Parathyroid adenoma (tissue), 2 donors: ENCODE results near the gene NYAP1.
A peak's percentile ranks its signal among the peaks of the same experiment; 100 is the strongest.

Experiments used
- H2AFZ ChIP-seq: fragments of 300-600 bp; sonication (generic); one replicate; pipeline ENCODE4 v1.7.0; 2017; ENCODE audit warnings: antibody characterized with exemption, mild to moderate bottlenecking
- H3K27ac ChIP-seq: fragments of 300-600 bp; sonication (generic); one replicate; pipeline ENCODE4 v1.7.0; 2017
- H3K27me3 ChIP-seq: fragments of 300-600 bp; sonication (generic); one replicate; pipeline ENCODE4 v1.7.0; 2017; ENCODE audit warnings: low read length; ENCODE audit not compliant: control insufficient read depth, insufficient read depth
- H3K36me3 ChIP-seq: fragments of 300-600 bp; sonication (generic); one replicate; pipeline ENCODE4 v1.7.0; 2017; ENCODE audit warnings: low read length; ENCODE audit not compliant: control insufficient read depth, insufficient read depth
- H3K4me1 ChIP-seq: fragments of 300-600 bp; sonication (generic); one replicate; pipeline ENCODE4 v1.7.0; 2017; ENCODE audit warnings: control low read depth
- H3K4me2 ChIP-seq: fragments of 300-600 bp; sonication (generic); one replicate; pipeline ENCODE4 v1.7.0; 2017; ENCODE audit warnings: low read length
- H3K4me3 ChIP-seq: fragments of 300-600 bp; sonication (generic); one replicate; pipeline ENCODE4 v1.7.0; 2017; ENCODE audit warnings: low read depth, low read length
- H3K79me2 ChIP-seq: fragments of 300-600 bp; sonication (generic); one replicate; pipeline ENCODE4 v1.7.0; 2017; ENCODE audit warnings: control low read depth
- H3K9ac ChIP-seq: fragments of 300-600 bp; sonication (generic); one replicate; pipeline ENCODE4 v1.7.0; 2017; ENCODE audit warnings: mild to moderate bottlenecking
- H3K9me3 ChIP-seq: fragments of 300-600 bp; sonication (generic); one replicate; pipeline ENCODE4 v1.7.0; 2017; ENCODE audit warnings: low read length; ENCODE audit not compliant: control insufficient read depth
- TF ChIP-seq, protein P1 (sequence below): fragments of 300-600 bp; sonication (generic); IDR thresholded peaks from one replicate; pipeline ENCODE4 v1.7.0; 2017; ENCODE audit warnings: antibody characterized with exemption, mild to moderate bottlenecking
- donor health status: primary hyperparathyroidism.

NYAP1 gene

DNA sequence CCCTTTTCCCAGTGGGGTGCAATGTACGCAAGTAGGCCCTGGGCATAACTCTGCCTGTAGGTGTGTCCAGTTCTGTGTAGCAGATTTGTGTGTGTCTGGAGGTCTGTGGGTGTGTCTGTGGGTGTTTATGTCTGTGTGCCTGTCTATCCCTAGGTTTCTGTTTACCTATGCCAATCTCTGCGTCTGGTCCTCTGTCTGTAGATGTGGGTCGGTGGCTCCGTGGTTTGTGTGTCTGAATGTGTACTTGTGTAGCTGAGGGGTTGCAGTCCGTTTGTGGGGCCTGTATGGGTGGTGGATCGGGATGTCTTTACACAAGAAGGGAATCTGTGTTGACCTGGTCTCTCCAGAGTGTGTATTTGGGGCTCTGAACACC, 932 bp downstream of the NYAP1 start:
- Histone ChIP-seq H3K27me3 (no peaks in the 10 kb centered on the region), H3K79me2 (no peaks in the 10 kb centered on the region), H3K9me3 (no peaks in the 10 kb centered on the region), H3K4me1 (peaks cover 6% of the 10 kb centered on the region), H3K27ac (no peak overlapping the region), H3K36me3 (no peaks in the 10 kb centered on the region), H2AFZ (peak overlapping the region; percentile 38), H3K9ac (no peak overlapping the region), H3K4me3 (no peak overlapping the region), H3K4me2 (no peak overlapping the region)
- TF ChIP-seq, protein P1, sequence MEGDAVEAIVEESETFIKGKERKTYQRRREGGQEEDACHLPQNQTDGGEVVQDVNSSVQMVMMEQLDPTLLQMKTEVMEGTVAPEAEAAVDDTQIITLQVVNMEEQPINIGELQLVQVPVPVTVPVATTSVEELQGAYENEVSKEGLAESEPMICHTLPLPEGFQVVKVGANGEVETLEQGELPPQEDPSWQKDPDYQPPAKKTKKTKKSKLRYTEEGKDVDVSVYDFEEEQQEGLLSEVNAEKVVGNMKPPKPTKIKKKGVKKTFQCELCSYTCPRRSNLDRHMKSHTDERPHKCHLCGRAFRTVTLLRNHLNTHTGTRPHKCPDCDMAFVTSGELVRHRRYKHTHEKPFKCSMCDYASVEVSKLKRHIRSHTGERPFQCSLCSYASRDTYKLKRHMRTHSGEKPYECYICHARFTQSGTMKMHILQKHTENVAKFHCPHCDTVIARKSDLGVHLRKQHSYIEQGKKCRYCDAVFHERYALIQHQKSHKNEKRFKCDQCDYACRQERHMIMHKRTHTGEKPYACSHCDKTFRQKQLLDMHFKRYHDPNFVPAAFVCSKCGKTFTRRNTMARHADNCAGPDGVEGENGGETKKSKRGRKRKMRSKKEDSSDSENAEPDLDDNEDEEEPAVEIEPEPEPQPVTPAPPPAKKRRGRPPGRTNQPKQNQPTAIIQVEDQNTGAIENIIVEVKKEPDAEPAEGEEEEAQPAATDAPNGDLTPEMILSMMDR, result no peak

DNA sequence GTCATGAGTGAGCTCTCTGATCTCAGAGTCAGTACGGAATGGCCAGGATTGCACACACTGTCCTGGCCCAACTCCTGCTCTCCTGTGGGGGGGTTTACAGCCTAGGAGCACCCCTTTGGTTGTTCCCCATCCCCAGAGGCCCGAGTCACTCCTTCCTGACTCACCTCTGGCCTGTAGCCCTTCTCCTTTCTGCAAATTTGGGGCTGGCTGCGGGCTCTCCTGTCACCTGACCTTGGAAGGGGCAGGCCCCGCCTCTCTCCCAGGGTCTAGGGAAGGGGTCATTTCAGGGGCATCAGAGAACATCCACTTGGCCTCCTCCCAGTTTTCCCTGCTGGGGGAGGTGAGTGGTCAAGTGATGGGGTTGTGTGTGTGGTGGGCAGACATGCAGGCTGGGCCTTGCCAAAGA, 1.7 kb downstream of the NYAP1 start:
- no peak overlapping the region for H3K27ac ChIP-seq
- TF ChIP-seq, protein P1, result no peak
- H3K4me3 ChIP-seq, result no peak overlapping the region

DNA sequence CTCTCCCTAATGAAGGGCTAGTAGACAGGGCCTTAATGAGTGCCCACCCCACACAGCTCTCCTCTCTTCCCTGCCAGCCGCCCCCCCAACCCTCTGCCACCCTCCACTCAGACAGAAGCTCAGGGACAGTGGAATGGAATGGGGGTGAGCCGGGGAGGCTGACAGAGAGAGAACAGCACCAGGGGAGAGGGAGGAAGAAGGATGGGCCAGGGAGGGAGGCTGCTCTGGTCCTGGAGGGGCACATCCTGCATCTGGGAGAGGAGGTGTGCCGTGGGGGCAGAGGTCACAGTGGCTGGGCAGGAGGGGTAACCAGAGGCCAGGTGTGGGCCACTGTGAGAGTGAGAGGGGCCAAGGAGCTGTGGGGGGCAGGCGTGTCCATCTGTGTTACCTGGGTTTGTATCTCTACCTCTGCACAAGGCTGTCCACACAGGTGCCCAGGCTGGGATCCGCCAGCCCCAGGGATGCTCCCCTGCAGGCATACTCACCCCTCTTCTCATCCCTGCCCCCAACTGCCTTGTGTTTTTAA, 2.4 kb downstream of the NYAP1 start:
- H3K27me3 ChIP-seq, result no peaks in the 10 kb centered on the region
- H3K4me3 ChIP-seq, result no peak overlapping the region
- H3K79me2 ChIP-seq, result no peaks in the 10 kb centered on the region
- no peak overlapping the region for H3K27ac ChIP-seq
- no peaks in the 10 kb centered on the region for H3K9me3 ChIP-seq
- peaks cover 5% of the 10 kb centered on the region for H3K4me1 ChIP-seq
- H3K9ac ChIP-seq, result no peak overlapping the region
- no peaks in the 10 kb centered on the region for H3K36me3 ChIP-seq
- no peak overlapping the region for H3K4me2 ChIP-seq
- H2AFZ ChIP-seq, result no peak overlapping the region
- TF ChIP-seq, protein P1, result no peak

More for the DNA sequence above, 1.7 kb downstream of the NYAP1 start:
- no peaks in the 10 kb centered on the region for H3K27me3 ChIP-seq
- H3K4me2 ChIP-seq, result no peak overlapping the region
- no peaks in the 10 kb centered on the region for H3K79me2 ChIP-seq
- H3K9ac ChIP-seq, result no peak overlapping the region
- no peaks in the 10 kb centered on the region for H3K36me3 ChIP-seq
- H2AFZ ChIP-seq, result no peak overlapping the region
- no peaks in the 10 kb centered on the region for H3K9me3 ChIP-seq
- peaks cover 5% of the 10 kb centered on the region for H3K4me1 ChIP-seq

DNA sequence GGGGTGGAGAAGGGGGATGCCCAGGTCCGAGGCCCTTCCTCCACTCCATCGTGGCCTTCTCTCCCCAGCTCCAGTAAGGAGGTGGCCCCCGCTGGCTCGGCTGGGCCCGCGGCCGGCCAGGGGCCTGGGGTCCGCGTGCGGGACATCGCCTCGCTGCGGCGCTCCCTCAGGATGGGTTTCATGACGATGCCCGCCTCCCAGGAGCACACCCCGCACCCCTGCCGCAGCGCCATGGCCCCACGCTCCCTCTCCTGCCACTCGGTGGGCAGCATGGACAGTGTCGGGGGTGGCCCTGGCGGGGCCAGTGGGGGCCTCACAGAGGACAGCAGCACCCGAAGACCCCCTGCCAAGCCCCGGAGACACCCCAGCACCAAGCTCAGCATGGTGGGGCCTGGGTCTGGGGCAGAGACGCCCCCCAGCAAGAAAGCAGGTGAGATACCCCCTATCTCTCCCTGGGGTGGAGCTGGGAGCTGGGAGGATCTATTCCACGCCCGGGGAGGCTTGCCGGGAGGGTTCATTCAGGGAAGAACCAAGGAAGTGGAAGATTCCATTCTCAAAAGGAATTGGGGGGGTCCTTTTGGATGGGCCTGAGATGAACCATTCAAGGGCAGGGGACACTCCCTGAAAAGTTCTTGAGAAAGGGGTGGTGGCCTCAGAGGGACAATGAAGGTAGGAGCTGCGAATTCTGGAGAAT, 3.2 kb downstream of the NYAP1 start:
- Histone ChIP-seq H3K27me3 (no peaks in the 10 kb centered on the region), H3K9me3 (no peaks in the 10 kb centered on the region), H3K27ac (no peak overlapping the region), H3K4me2 (no peak overlapping the region), H3K9ac (no peak overlapping the region), H3K4me1 (peaks cover 5% of the 10 kb centered on the region), H3K36me3 (no peaks in the 10 kb centered on the region), H3K79me2 (no peaks in the 10 kb centered on the region), H3K4me3 (no peak overlapping the region), H2AFZ (no peak overlapping the region)
- TF ChIP-seq, protein P1, result no peak
